Type B pancreatic cell (in vitro differentiated cells): ENCODE results near the gene CYB5R4. TPM values are rescaled to one million over a fixed set of nuclear protein-coding genes. Genes with fewer than 3 reads are reported as not detected.

Source experiments
- DNase-seq: peaks from one replicate; pipeline ENCODE4 v3.0.0; 2021; ENCODE audit warnings: mixed read lengths; ENCODE audit not compliant: unreplicated experiment; ENCODE audit errors: extremely low spot score
- H3K27ac Mint-ChIP-seq: 2 replicates; pipeline ENCODE4 v1.8.0; 2021; ENCODE audit warnings: mild to moderate bottlenecking, mixed read lengths
- H3K27me3 Mint-ChIP-seq: 2 replicates; pipeline ENCODE4 v1.8.0; 2021; ENCODE audit warnings: mixed read lengths
- H3K36me3 Mint-ChIP-seq: 2 replicates; pipeline ENCODE4 v1.8.0; 2021; ENCODE audit warnings: mixed read lengths
- H3K4me1 Mint-ChIP-seq: one replicate; pipeline ENCODE4 v1.8.0; 2021; ENCODE audit warnings: mixed read lengths; ENCODE audit not compliant: unreplicated experiment
- H3K4me3 Mint-ChIP-seq: 2 replicates; pipeline ENCODE4 v1.8.0; 2021; ENCODE audit warnings: mild to moderate bottlenecking, mixed read lengths
- H3K9me3 Mint-ChIP-seq: 2 replicates; pipeline ENCODE4 v1.8.0; 2021; ENCODE audit warnings: mixed read lengths
- CTCF ChIP-seq: fragments of 200-600 bp; sonication (generic); conservative IDR thresholded peaks from 2 replicates; pipeline ENCODE4 v1.5.0; 2021; ENCODE audit warnings: antibody characterized with exemption, mild to moderate bottlenecking
- total RNA-seq: library from RNA; stranded (reverse); gene quantifications from 2 replicates; pipeline ENCODE4 v1.2.1, GENCODE V29; 2021; ENCODE audit warnings: low replicate concordance

Gene CYB5R4
- total RNA-seq, 1 donor from 2014 or later, result 9.0 TPM

- H3K36me3 Mint-ChIP-seq, result no peaks in the 10 kb centered on the region
- TF ChIP-seq CTCF, result no peak
- H3K27ac Mint-ChIP-seq, result no peak overlapping the region
- H3K4me1 Mint-ChIP-seq, result peaks cover 8% of the 10 kb centered on the region
- DNase-seq, result no peak
- H3K4me3 Mint-ChIP-seq, result peak overlapping the region; percentile 86
- peaks cover 73% of the 10 kb centered on the region for H3K27me3 Mint-ChIP-seq
- H3K9me3 Mint-ChIP-seq, result no peaks in the 10 kb centered on the region
Observed at GRCh38 chr6:83854766-83855165, 4.7 kb upstream of the CYB5R4 start.

GRCh38 chr6:83860359-83860755 is 868 bp downstream of the CYB5R4 start:
- no peaks in the 10 kb centered on the region for H3K9me3 Mint-ChIP-seq
- peak overlapping the region; percentile 86 for H3K27ac Mint-ChIP-seq
- no peak for TF ChIP-seq CTCF
- no peaks in the 10 kb centered on the region for H3K36me3 Mint-ChIP-seq
- H3K4me3 Mint-ChIP-seq, result peak overlapping the region; percentile 96
- peaks cover 4% of the 10 kb centered on the region for H3K4me1 Mint-ChIP-seq
- peaks cover 20% of the 10 kb centered on the region for H3K27me3 Mint-ChIP-seq
- no peak for DNase-seq

- Mint-ChIP-seq H3K4me1 (peaks cover 4% of the 10 kb centered on the region), H3K27ac (peak overlapping the region; percentile 86), H3K36me3 (no peaks in the 10 kb centered on the region), H3K27me3 (peaks cover 14% of the 10 kb centered on the region), H3K4me3 (peak overlapping the region; percentile 96), H3K9me3 (no peaks in the 10 kb centered on the region)
- no peak for TF ChIP-seq CTCF
- no peak for DNase-seq
Observed at GRCh38 chr6:83860782-83861495, 1.4 kb downstream of the CYB5R4 start.

GRCh38 chr6:83862776-83863471 is 3.4 kb downstream of the CYB5R4 start:
- H3K36me3 Mint-ChIP-seq, result peaks cover 9% of the 10 kb centered on the region
- peaks cover 4% of the 10 kb centered on the region for H3K4me1 Mint-ChIP-seq
- TF ChIP-seq CTCF, result no peak
- DNase-seq, result no peak
- no peak overlapping the region for H3K4me3 Mint-ChIP-seq
- peaks cover 7% of the 10 kb centered on the region for H3K9me3 Mint-ChIP-seq
- no peak overlapping the region for H3K27ac Mint-ChIP-seq
- H3K27me3 Mint-ChIP-seq, result peaks cover 3% of the 10 kb centered on the region

GRCh38 chr6:83867043-83867442 is 7.6 kb downstream of the CYB5R4 start:
- no peak for DNase-seq
- TF ChIP-seq CTCF, result no peak
- Mint-ChIP-seq H3K9me3 (peaks cover 7% of the 10 kb centered on the region), H3K4me3 (no peak overlapping the region), H3K27ac (no peak overlapping the region), H3K4me1 (no peaks in the 10 kb centered on the region), H3K27me3 (no peaks in the 10 kb centered on the region), H3K36me3 (peaks cover 9% of the 10 kb centered on the region)
